Ascending aorta (tissue), 2 donors: ENCODE results near the gene SLC16A5. TPM values are rescaled to one million over a fixed set of nuclear protein-coding genes. Genes with fewer than 3 reads are reported as not detected.
"Not testable (repeated sequence)": the region's sequence is repeated elsewhere in the genome, so short reads cannot be mapped to it uniquely, and the experiment has no call there.

ENCODE experiments used
- DNase-seq, 2 donors: peaks; one replicate each; pipeline ENCODE4 v3.0.0-alpha.2; 2019; ENCODE audit warnings: low spot score in 2 of 2
- H3K27ac ChIP-seq, 2 donors: fragments of 200-600 bp; sonication (generic); one replicate each; pipeline ENCODE4 v1.5.1; 2016 to 2017; ENCODE audit warnings: mild to moderate bottlenecking in 1 of 2
- H3K27me3 ChIP-seq: fragments of 200-600 bp; sonication (generic); one replicate; pipeline ENCODE4 v1.5.1; 2017
- H3K36me3 ChIP-seq, 2 donors: fragments of 200-600 bp; sonication (generic); one replicate each; pipeline ENCODE4 v1.5.1; 2016
- H3K4me1 ChIP-seq, 2 donors: fragments of 200-600 bp; sonication (generic); one replicate each; pipeline ENCODE4 v1.5.1; 2016 to 2017; ENCODE audit warnings: mild to moderate bottlenecking in 1 of 2
- H3K4me3 ChIP-seq, 2 donors: fragments of 200-600 bp; sonication (generic); one replicate each; pipeline ENCODE4 v1.5.1; 2016 to 2017; ENCODE audit warnings: mild to moderate bottlenecking in 1 of 2
- H3K9me3 ChIP-seq, 2 donors: fragments of 200-600 bp; sonication (generic); one replicate each; pipeline ENCODE4 v1.5.1; 2016
- CTCF ChIP-seq, 3 experiments: fragments of 200-600 bp in 2 of 3; fragments of 450-650 bp in 1 of 3; sonication (generic) in 2 of 3; IDR thresholded peaks; one replicate each; pipeline ENCODE4 v1.5.1; 2016 to 2019; ENCODE audit warnings: antibody characterized with exemption in 3 of 3, mild to moderate bottlenecking in 1 of 3, moderate library complexity in 1 of 3
- intact Hi-C: fragments of 100-400 bp; cut with DNase I; formaldehyde crosslinking; loops from one replicate; pipeline ENCODE4 v1.15.1; 2023
- total RNA-seq: library from RNA; depleted of rRNA; stranded (reverse); fragments of >200 nt; gene quantifications from one replicate; pipeline ENCODE4 v1.1.0, GENCODE V29; 2016

The SLC16A5 gene
- total RNA-seq, 1 donor from 2014 or later: 101 TPM

GRCh38 chr17:75130059-75130631 lies 42.4 kb downstream of the SLC16A5 start:
- DNase-seq: no peak
- Histone ChIP-seq H3K4me1 (peaks cover 0 to 6% of the 10 kb centered on the region in 2 donors), H3K27ac (peak overlapping the region; percentile 90), H3K27me3 (no peaks in the 10 kb centered on the region), H3K9me3 (no peaks in the 10 kb centered on the region), H3K4me3 (peak overlapping the region; percentile 46 to 85), H3K36me3 (peaks cover 0 to 7% of the 10 kb centered on the region in 2 donors)
- TF ChIP-seq CTCF (IDR thresholded peaks at IDR 0.05): no peak
- intact Hi-C loops: loop anchor here (2.0 kb wide), 1 partner anchor 25 kb away; the partner anchor contains the start of gene JPT1

- H3K27ac ChIP-seq: peak overlapping the region; percentile 90
- peaks cover 0 to 6% of the 10 kb centered on the region in 2 donors for H3K4me1 ChIP-seq
- H3K36me3 ChIP-seq: peaks cover 0 to 7% of the 10 kb centered on the region in 2 donors
- intact Hi-C loops: loop anchor here (1.0 to 2.0 kb wide), 2 partner anchors 16 to 24 kb away; partner anchors contain the start of gene JPT1
- no peaks in the 10 kb centered on the region for H3K27me3 ChIP-seq
- peak; percentile 27 to 29 (median 27) for TF ChIP-seq CTCF (IDR thresholded peaks at IDR 0.05)
- peak overlapping the region; percentile 46 to 85 for H3K4me3 ChIP-seq
- H3K9me3 ChIP-seq: no peaks in the 10 kb centered on the region
- no peak for DNase-seq
Measured at GRCh38 chr17:75130632-75131277, 43.0 kb downstream of the SLC16A5 start.

GRCh38 chr17:75131278-75132017 lies 43.7 kb downstream of the SLC16A5 start, which contains the start of gene NT5C:
Gene NT5C, minus strand, starts transcription at chr17:75131742. Its CDS starts 35 bp downstream, at chr17:75131707.
- H3K27me3 ChIP-seq: no peaks in the 10 kb centered on the region
- H3K4me3 ChIP-seq: peak within 1 kb of the TSS; percentile 46 to 85
- H3K4me1 ChIP-seq: peaks cover 0 to 6% of the 10 kb centered on the region in 2 donors
- H3K9me3 ChIP-seq: no peaks in the 10 kb centered on the region
- peak within 1 kb of the TSS; percentile 90 for H3K27ac ChIP-seq
- intact Hi-C loops: loop anchor here (1.0 to 2.0 kb wide), 2 partner anchors 17 to 23 kb away; partner anchors contain the start of gene JPT1
- peak in 1 of 2 donors; percentile 85 for DNase-seq
- TF ChIP-seq CTCF (IDR thresholded peaks at IDR 0.05): peak; percentile 58 to 76 (median 76)
- H3K36me3 ChIP-seq: peaks cover 0 to 7% of the 10 kb centered on the region in 2 donors

GRCh38 chr17:75132018-75133000 lies 44.6 kb downstream of the SLC16A5 start:
- H3K36me3 ChIP-seq, H3K4me1 ChIP-seq, DNase-seq, intact Hi-C loops, H3K9me3 ChIP-seq, H3K27me3 ChIP-seq: not testable (repeated sequence)
- peak overlapping the region; percentile 90 for H3K27ac ChIP-seq
- peak overlapping the region; percentile 46 to 85 for H3K4me3 ChIP-seq

- no peaks in the 10 kb centered on the region for H3K27me3 ChIP-seq
- no peak overlapping the region for H3K27ac ChIP-seq
- H3K4me3 ChIP-seq: no peak overlapping the region
- intact Hi-C loops: no loop called here
- H3K4me1 ChIP-seq: peaks cover 0 to 6% of the 10 kb centered on the region in 2 donors
- no peaks in the 10 kb centered on the region for H3K9me3 ChIP-seq
- H3K36me3 ChIP-seq: peaks cover 0 to 7% of the 10 kb centered on the region in 2 donors
- DNase-seq: no peak
- no peak for TF ChIP-seq CTCF (IDR thresholded peaks at IDR 0.05)
Measured at GRCh38 chr17:75133001-75133400, 45.2 kb downstream of the SLC16A5 start.

- not testable (repeated sequence) for H3K27ac ChIP-seq, DNase-seq
Measured at GRCh38 chr17:75133607-75134347, 46.0 kb downstream of the SLC16A5 start.

More at GRCh38 chr17:75133607-75134347, 46.0 kb downstream of the SLC16A5 start:
- H3K4me1 ChIP-seq, H3K27me3 ChIP-seq, intact Hi-C loops, H3K9me3 ChIP-seq, H3K4me3 ChIP-seq, H3K36me3 ChIP-seq: not testable (repeated sequence)
